ENCODE results near the gene COP1. TPM values are rescaled to one million over a fixed set of nuclear protein-coding genes. Genes with fewer than 3 reads are reported as not detected.

Gene COP1
- total and polyA plus RNA-seq, 3 experiments from 2014 or later, result 39.7 to 43.0 (median 40.6) TPM

DNA sequence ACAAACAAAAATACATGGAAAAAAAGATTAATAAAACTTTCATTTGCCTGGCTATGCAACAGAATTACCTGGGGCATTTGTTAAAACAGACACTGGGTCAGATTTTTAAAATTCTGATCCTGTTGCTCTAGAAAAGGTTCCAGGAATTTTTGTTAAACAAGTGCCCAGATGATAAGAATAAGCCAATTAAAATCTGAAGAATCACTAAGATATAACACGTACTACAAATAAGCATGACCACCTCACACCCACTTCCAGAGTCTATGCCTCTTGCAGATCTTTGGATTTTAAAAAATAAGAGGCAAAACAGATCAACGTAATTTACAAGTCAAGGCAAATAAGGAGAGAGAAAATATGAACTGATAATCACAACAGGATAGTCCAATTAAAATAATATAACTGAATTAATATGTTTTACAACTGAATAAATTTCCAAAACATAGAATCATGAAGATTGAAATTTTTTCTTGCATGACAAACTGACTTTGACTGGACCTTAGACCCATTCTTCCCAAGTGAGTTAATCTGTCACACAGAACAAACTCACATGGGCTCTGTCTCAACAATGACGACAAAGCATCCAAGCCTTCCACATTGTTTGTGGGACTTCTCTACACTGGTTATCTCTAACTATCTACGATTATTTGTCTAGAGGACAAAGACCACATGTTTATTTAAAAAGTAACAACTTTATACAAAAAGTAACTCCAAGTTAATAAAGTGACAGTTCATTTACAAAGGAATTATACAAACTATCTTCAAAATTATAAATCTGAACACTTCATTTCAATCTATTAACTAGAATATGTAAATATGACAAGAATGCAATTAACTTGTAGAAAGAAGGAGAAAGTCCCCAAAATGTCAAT lies 56.9 kb downstream of the COP1 start:
- Mint-ChIP-seq H3K4me3 (no peak overlapping the region), H3K27me3 (no peaks in the 10 kb centered on the region), H3K36me3 (peaks cover 35 to 74% (median 44%) of the 10 kb centered on the region in 3 donors), H3K4me1 (peaks cover 28 to 45% (median 29%) of the 10 kb centered on the region in 3 donors), H3K27ac (peak overlapping the region in 1 of 8 donors; percentile 38), H3K9me3 (peaks cover 0 to 12% (median 0%) of the 10 kb centered on the region in 5 donors)
- POLR2A ChIA-PET, result no interaction called here
- Histone ChIP-seq H3K4me1 (ENCODE audit: insufficient read depth, low read length) (no peaks in the 10 kb centered on the region), H3K9me3 (ENCODE audit: low read length) (no peaks in the 10 kb centered on the region), H3K4me3 (ENCODE audit: low read length) (no peak overlapping the region), H3K36me3 (ENCODE audit: insufficient read depth, low read length) (peaks cover 6% of the 10 kb centered on the region), H3K27me3 (ENCODE audit: insufficient read depth, low read length, poor library complexity, severe bottlenecking) (no peaks in the 10 kb centered on the region), H3K27ac (ENCODE audit: low read depth, low read length) (no peak overlapping the region)
- CTCF ChIA-PET, result no interaction called here
- DNase-seq, result no peak

DNA sequence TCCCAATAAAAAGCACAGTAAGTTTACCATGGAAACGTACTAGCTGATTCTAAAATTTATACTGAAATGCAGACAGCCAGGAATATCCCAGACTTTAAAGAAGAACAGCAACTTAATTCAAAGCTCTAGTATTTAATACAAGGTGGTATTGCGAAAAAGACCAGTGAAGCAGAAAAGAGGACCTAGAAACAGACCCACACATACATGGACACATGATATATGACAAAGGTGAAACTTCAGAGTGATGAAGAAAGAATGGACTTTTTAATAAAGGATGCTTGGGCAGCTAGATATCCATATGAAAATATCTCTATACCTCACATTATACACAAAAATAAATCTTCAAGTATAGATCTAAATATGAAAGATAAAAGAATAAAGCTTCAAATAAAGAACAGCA lies 62.6 kb downstream of the COP1 start:
- H3K36me3 ChIP-seq (ENCODE audit: insufficient read depth, low read length), result no peaks in the 10 kb centered on the region
- Mint-ChIP-seq H3K27ac (peak overlapping the region in 1 of 8 donors; percentile 34), H3K27me3 (no peaks in the 10 kb centered on the region), H3K4me3 (no peak overlapping the region), H3K4me1 (peaks cover 46 to 61% (median 60%) of the 10 kb centered on the region in 3 donors), H3K36me3 (peaks cover 40 to 64% (median 50%) of the 10 kb centered on the region in 3 donors), H3K9me3 (peaks cover 0 to 19% (median 0%) of the 10 kb centered on the region in 5 donors)
- H3K9me3 ChIP-seq (ENCODE audit: low read length), result no peaks in the 10 kb centered on the region
- no peak for DNase-seq
- no peak overlapping the region for H3K27ac ChIP-seq (ENCODE audit: low read depth, low read length)
- no peaks in the 10 kb centered on the region for H3K4me1 ChIP-seq (ENCODE audit: insufficient read depth, low read length)
- no peaks in the 10 kb centered on the region for H3K27me3 ChIP-seq (ENCODE audit: insufficient read depth, low read length, poor library complexity, severe bottlenecking)
- POLR2A ChIA-PET, result no interaction called here
- CTCF ChIA-PET, result no interaction called here
- H3K4me3 ChIP-seq (ENCODE audit: low read length), result no peak overlapping the region

DNA sequence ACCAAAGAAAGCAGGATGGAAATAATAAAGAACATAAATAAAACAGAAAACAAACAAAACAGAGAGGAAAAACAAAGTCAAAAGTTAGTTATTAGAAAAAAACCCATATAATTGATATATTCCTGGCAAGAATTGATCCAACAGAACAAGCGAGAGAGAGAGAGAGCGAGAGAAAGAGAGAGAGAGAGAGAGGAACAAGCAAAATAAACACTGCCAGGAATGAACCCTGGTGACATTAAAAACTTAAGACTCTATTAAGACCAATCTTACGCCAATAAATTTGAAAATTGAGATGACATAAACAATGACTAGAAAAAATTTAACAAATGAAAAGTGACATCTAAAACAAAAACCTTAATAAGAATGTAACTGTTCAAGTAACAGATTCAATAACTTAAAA lies 64.1 kb downstream of the COP1 start:
- CTCF ChIA-PET, result no interaction called here
- Histone ChIP-seq H3K9me3 (ENCODE audit: low read length) (no peaks in the 10 kb centered on the region), H3K27ac (ENCODE audit: low read depth, low read length) (no peak overlapping the region), H3K27me3 (ENCODE audit: insufficient read depth, low read length, poor library complexity, severe bottlenecking) (no peaks in the 10 kb centered on the region), H3K4me1 (ENCODE audit: insufficient read depth, low read length) (peaks cover 4% of the 10 kb centered on the region), H3K4me3 (ENCODE audit: low read length) (no peak overlapping the region), H3K36me3 (ENCODE audit: insufficient read depth, low read length) (no peaks in the 10 kb centered on the region)
- peaks cover 0 to 19% (median 0%) of the 10 kb centered on the region in 5 donors for H3K9me3 Mint-ChIP-seq
- peaks cover 56 to 76% (median 69%) of the 10 kb centered on the region in 3 donors for H3K4me1 Mint-ChIP-seq
- peak overlapping the region in 2 of 8 donors; percentile 6 to 30 for H3K27ac Mint-ChIP-seq
- H3K36me3 Mint-ChIP-seq, result peaks cover 37 to 58% (median 44%) of the 10 kb centered on the region in 3 donors
- no peak for DNase-seq
- no peak overlapping the region for H3K4me3 Mint-ChIP-seq
- H3K27me3 Mint-ChIP-seq, result no peaks in the 10 kb centered on the region
- POLR2A ChIA-PET, result no interaction called here

DNA sequence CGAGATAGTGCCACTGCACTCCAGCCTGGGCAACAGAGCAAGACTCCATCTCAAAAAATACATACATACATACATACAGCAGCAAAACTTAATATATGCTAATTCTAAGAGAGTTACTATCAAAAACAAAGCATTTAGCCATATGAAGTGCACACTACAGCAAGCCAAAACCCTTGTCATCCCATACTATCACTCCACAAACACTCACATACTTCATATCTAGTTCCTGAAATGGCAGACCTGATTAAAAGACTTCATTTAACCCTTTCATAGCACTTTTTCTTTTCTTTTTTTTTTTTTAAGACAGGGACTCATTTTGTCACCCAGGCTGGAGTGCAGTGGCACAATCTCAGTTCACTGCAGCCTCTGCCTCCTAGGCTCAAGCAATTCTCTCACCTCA lies 65.6 kb downstream of the COP1 start:
- ChIA-PET POLR2A (no interaction called here), CTCF (no interaction called here)
- H3K4me3 Mint-ChIP-seq, result no peak overlapping the region
- no peak overlapping the region for H3K27ac Mint-ChIP-seq
- peaks cover 29 to 48% (median 32%) of the 10 kb centered on the region in 3 donors for H3K36me3 Mint-ChIP-seq
- H3K4me1 Mint-ChIP-seq, result peaks cover 64 to 81% (median 75%) of the 10 kb centered on the region in 3 donors
- Histone ChIP-seq H3K27me3 (ENCODE audit: insufficient read depth, low read length, poor library complexity, severe bottlenecking) (no peaks in the 10 kb centered on the region), H3K9me3 (ENCODE audit: low read length) (no peaks in the 10 kb centered on the region), H3K4me3 (ENCODE audit: low read length) (no peak overlapping the region), H3K36me3 (ENCODE audit: insufficient read depth, low read length) (no peaks in the 10 kb centered on the region), H3K4me1 (ENCODE audit: insufficient read depth, low read length) (peaks cover 4% of the 10 kb centered on the region), H3K27ac (ENCODE audit: low read depth, low read length) (no peak overlapping the region)
- peaks cover 0 to 12% (median 0%) of the 10 kb centered on the region in 5 donors for H3K9me3 Mint-ChIP-seq
- no peaks in the 10 kb centered on the region for H3K27me3 Mint-ChIP-seq
- DNase-seq, result no peak

DNA sequence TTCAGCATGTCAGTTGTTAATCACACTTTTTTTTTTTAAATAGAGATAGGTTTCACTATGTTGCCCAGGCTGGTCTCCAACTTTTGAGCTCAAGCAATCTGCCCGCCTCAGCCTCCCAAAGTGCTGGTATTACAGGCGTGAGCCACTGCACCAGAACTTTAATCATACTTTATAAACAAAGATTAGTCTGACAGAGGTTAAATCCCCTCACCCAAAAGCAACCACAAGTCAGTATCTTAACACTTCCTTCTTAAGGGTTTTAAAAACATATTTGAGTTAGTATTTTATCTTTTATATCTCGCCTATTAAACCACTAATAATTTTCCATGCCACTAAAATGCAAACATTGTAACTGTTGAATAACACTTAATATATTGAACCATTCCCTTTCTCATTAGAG lies 70.2 kb downstream of the COP1 start:
- Mint-ChIP-seq H3K9me3 (no peaks in the 10 kb centered on the region), H3K4me1 (peaks cover 47 to 58% (median 47%) of the 10 kb centered on the region in 3 donors), H3K36me3 (peaks cover 13 to 35% (median 18%) of the 10 kb centered on the region in 3 donors), H3K27ac (peak overlapping the region in 1 of 8 donors; percentile 10), H3K27me3 (no peaks in the 10 kb centered on the region), H3K4me3 (no peak overlapping the region)
- Histone ChIP-seq H3K27me3 (ENCODE audit: insufficient read depth, low read length, poor library complexity, severe bottlenecking) (no peaks in the 10 kb centered on the region), H3K4me1 (ENCODE audit: insufficient read depth, low read length) (peaks cover 4% of the 10 kb centered on the region), H3K9me3 (ENCODE audit: low read length) (no peaks in the 10 kb centered on the region), H3K36me3 (ENCODE audit: insufficient read depth, low read length) (no peaks in the 10 kb centered on the region), H3K27ac (ENCODE audit: low read depth, low read length) (no peak overlapping the region), H3K4me3 (ENCODE audit: low read length) (no peak overlapping the region)
- ChIA-PET POLR2A (no interaction called here), CTCF (no interaction called here)
- no peak for DNase-seq

DNA sequence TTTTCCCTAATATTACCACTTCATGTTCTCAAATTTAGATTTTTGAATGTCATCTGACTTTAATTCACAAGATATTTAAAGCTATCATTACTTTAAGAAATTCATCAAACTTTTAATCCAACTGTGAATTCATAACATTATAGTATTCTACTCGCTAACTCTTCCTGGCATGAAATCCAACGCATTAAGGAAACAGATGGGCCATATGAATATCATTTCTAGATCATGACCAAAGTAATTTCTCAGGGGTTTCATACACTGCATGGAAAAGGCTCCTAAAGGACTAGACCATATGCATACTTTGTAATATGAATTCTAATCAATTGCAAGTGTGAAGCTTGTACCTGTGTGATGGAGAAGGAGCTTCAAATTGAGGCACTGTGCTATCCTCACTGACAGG lies 72.4 kb downstream of the COP1 start:
- Histone ChIP-seq H3K4me3 (ENCODE audit: low read length) (no peak overlapping the region), H3K9me3 (ENCODE audit: low read length) (no peaks in the 10 kb centered on the region), H3K27ac (ENCODE audit: low read depth, low read length) (no peak overlapping the region), H3K27me3 (ENCODE audit: insufficient read depth, low read length, poor library complexity, severe bottlenecking) (no peaks in the 10 kb centered on the region), H3K36me3 (ENCODE audit: insufficient read depth, low read length) (no peaks in the 10 kb centered on the region), H3K4me1 (ENCODE audit: insufficient read depth, low read length) (peaks cover 4% of the 10 kb centered on the region)
- ChIA-PET POLR2A (no interaction called here), CTCF (no interaction called here)
- no peak for DNase-seq
- Mint-ChIP-seq H3K36me3 (peaks cover 9 to 38% (median 14%) of the 10 kb centered on the region in 3 donors), H3K27me3 (no peaks in the 10 kb centered on the region), H3K4me1 (peaks cover 39 to 50% (median 41%) of the 10 kb centered on the region in 3 donors), H3K4me3 (no peak overlapping the region), H3K9me3 (no peaks in the 10 kb centered on the region), H3K27ac (no peak overlapping the region)

DNA sequence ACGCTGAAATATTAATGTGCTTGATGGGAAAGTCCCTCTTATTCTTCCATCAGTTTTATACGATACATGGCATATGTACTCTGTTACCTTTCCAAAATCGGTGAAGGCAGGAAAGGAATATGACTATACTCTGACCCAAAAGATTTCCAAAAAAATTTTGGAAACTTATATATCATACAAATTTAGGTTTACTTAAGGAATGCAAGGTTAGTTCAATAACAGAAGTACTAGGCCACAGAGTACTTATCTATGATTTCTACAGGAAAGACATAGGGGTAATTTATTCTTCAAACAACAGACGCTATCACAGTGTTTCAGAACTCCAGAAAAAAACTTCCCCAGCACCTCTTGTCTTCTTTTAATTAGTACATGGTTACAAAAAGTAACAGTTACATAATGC lies 84.8 kb downstream of the COP1 start:
- no peaks in the 10 kb centered on the region for H3K4me1 ChIP-seq (ENCODE audit: insufficient read depth, low read length)
- CTCF ChIA-PET, result no interaction called here
- peaks cover 26 to 56% (median 50%) of the 10 kb centered on the region in 3 donors for H3K36me3 Mint-ChIP-seq

DNA sequence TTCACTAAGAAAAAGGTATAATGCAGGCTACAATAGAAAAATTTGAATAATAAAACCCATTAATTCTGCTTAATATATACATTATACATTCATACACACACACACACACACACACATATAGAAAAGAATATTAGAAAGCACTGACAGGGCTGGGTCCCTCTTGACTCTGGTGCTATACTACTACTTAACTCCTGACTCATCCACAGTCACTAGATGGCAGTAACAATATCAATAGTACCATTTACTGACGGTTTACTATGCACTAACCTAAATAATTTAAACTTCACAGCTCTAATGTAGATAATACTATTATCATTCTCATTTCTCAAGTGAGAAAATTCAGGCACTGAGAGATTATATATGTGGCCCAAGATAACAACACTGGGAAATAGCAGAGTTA lies 87.5 kb downstream of the COP1 start:
- DNase-seq, result no peak
- no peak overlapping the region for H3K4me3 ChIP-seq (ENCODE audit: low read length)

More for the DNA sequence above, 84.8 kb downstream of the COP1 start:
- Mint-ChIP-seq H3K4me1 (peaks cover 4 to 9% (median 6%) of the 10 kb centered on the region in 3 donors), H3K9me3 (peaks cover 2 to 32% (median 29%) of the 10 kb centered on the region in 5 donors), H3K27me3 (no peaks in the 10 kb centered on the region), H3K4me3 (no peak overlapping the region), H3K27ac (no peak overlapping the region)
- Histone ChIP-seq H3K9me3 (ENCODE audit: low read length) (no peaks in the 10 kb centered on the region), H3K27me3 (ENCODE audit: insufficient read depth, low read length, poor library complexity, severe bottlenecking) (no peaks in the 10 kb centered on the region), H3K4me3 (ENCODE audit: low read length) (no peak overlapping the region), H3K36me3 (ENCODE audit: insufficient read depth, low read length) (no peaks in the 10 kb centered on the region), H3K27ac (ENCODE audit: low read depth, low read length) (no peak overlapping the region)
- POLR2A ChIA-PET, result no interaction called here
- DNase-seq, result no peak

More for the DNA sequence above, 87.5 kb downstream of the COP1 start:
- Mint-ChIP-seq H3K4me1 (peaks cover 0 to 14% (median 6%) of the 10 kb centered on the region in 3 donors), H3K27ac (no peak overlapping the region), H3K9me3 (peaks cover 2 to 22% (median 18%) of the 10 kb centered on the region in 5 donors), H3K4me3 (no peak overlapping the region), H3K36me3 (peaks cover 16 to 51% (median 42%) of the 10 kb centered on the region in 3 donors), H3K27me3 (no peaks in the 10 kb centered on the region)
- Histone ChIP-seq H3K9me3 (ENCODE audit: low read length) (no peaks in the 10 kb centered on the region), H3K27ac (ENCODE audit: low read depth, low read length) (no peak overlapping the region), H3K27me3 (ENCODE audit: insufficient read depth, low read length, poor library complexity, severe bottlenecking) (no peaks in the 10 kb centered on the region), H3K36me3 (ENCODE audit: insufficient read depth, low read length) (no peaks in the 10 kb centered on the region), H3K4me1 (ENCODE audit: insufficient read depth, low read length) (no peaks in the 10 kb centered on the region)
- CTCF ChIA-PET, result no interaction called here
- POLR2A ChIA-PET, result no interaction called here

Data from CD8-positive, alpha-beta memory T cell (primary cell).